Ishikawa (cell line): ENCODE results near the gene AADACL3.

Experiments
- CEBPB ChIP-seq: IDR thresholded peaks from 2 replicates; pipeline ENCODE4 v1.6.1; 2012
- CREB1 ChIP-seq: IDR thresholded peaks from 2 replicates; pipeline ENCODE4 v1.6.1; 2012; ENCODE audit warnings: low read depth
- EGR1 ChIP-seq: IDR thresholded peaks from 2 replicates; pipeline ENCODE4 v1.6.1; 2012
- EP300 ChIP-seq: IDR thresholded peaks from 2 replicates; pipeline ENCODE4 v1.6.1; 2012; ENCODE audit warnings: borderline replicate concordance
- FOXM1 ChIP-seq: IDR thresholded peaks from 2 replicates; pipeline ENCODE4 v1.6.1; 2012; ENCODE audit warnings: low read depth, borderline replicate concordance
- MAX ChIP-seq: IDR thresholded peaks from 2 replicates; pipeline ENCODE4 v1.6.1; 2012
- NFIC ChIP-seq: IDR thresholded peaks from 2 replicates; pipeline ENCODE4 v1.6.1; 2012
- RAD21 ChIP-seq: IDR thresholded peaks from 2 replicates; pipeline ENCODE4 v1.6.1; 2012; ENCODE audit warnings: low read depth
- REST ChIP-seq: IDR thresholded peaks from 2 replicates; pipeline ENCODE4 v1.6.1; 2012; ENCODE audit warnings: low read depth, mild to moderate bottlenecking
- TAF1 ChIP-seq: IDR thresholded peaks from 2 replicates; pipeline ENCODE4 v1.6.1; 2012; ENCODE audit warnings: low read depth, mild to moderate bottlenecking
- TCF12 ChIP-seq: IDR thresholded peaks from 2 replicates; pipeline ENCODE4 v1.6.1; 2012; ENCODE audit warnings: low read depth
- TEAD4 ChIP-seq: IDR thresholded peaks from 2 replicates; pipeline ENCODE4 v1.6.1; 2012
- USF1 ChIP-seq: IDR thresholded peaks from 2 replicates; pipeline ENCODE4 v1.6.1; 2012
- YY1 ChIP-seq: IDR thresholded peaks from 2 replicates; pipeline ENCODE4 v1.6.1; 2012; ENCODE audit warnings: low read depth

- TF ChIP-seq MAX = no peak
- TF ChIP-seq YY1 = no peak
- no peak for TF ChIP-seq RAD21
- TF ChIP-seq EP300 = no peak
- no peak for TF ChIP-seq TEAD4
- TF ChIP-seq REST = no peak
- TF ChIP-seq EGR1 = no peak
- no peak for TF ChIP-seq CEBPB
- TF ChIP-seq USF1 = no peak
- no peak for TF ChIP-seq TAF1
- TF ChIP-seq NFIC = no peak
- TF ChIP-seq CREB1 = no peak
- TF ChIP-seq FOXM1 = no peak
- TF ChIP-seq TCF12 = no peak
Observed at GRCh38 chr1:12669529-12670068, 46.3 kb upstream of the AADACL3 start.
